HepG2 (cell line): Measurements from ENCODE around the gene NKAIN2. TPM values are rescaled to one million over a fixed set of nuclear protein-coding genes. Genes with fewer than 3 reads are reported as not detected.

Experiments
- ATAC-seq: fragments of 200-7000 bp; cut with Tn5 transposase; 3 replicates; pipeline ENCODE4 v1.9.1; 2020; ENCODE audit warnings: mild to moderate bottlenecking, moderate library complexity
- BruUV-seq: library from RNA; stranded (reverse); fragments of 400-500 nt; replicated peaks from 2 replicates; lab custom pipeline; 2021; lab: Mats Ljungman, UMichigan
- CTCF ChIA-PET: fragments of 300-600 bp; formaldehyde crosslinking; extraction: SDS; loops from one replicate; lab custom pipeline; 2021; ENCODE audit warnings: low total read pairs, inconsistent platforms, low intra/inter-chr PET ratio; lab: Yijun Ruan, JAX
- POLR2A ChIA-PET: fragments of 350-600 bp; sonication (Branson Sonifier 250); formaldehyde crosslinking; loops from one replicate; lab custom pipeline; 2020; ENCODE audit warnings: antibody characterized with exemption, inconsistent platforms; lab: Yijun Ruan, JAX
- DNase-seq: peaks from one replicate; pipeline ENCODE4 v3.0.0-alpha.2; 2015; ENCODE audit warnings: low spot score
- FAIRE-seq: peaks from 3 replicates; lab custom pipeline; 2011; peaks lifted over from hg19 to GRCh38; lab: Jason Lieb, UNC
- H2AFZ ChIP-seq: one replicate; pipeline ENCODE4 v1.6.1; 2011; ENCODE audit warnings: low read length, inconsistent platforms
- H3K27ac ChIP-seq: fragments of 300-600 bp; 3 replicates; pipeline ENCODE4 v1.8.0; 2011; ENCODE audit warnings: mixed run types, mild to moderate bottlenecking, mixed read lengths, low read length, inconsistent platforms; ENCODE audit not compliant: insufficient read depth; ENCODE audit errors: extremely low read length
- H3K27me3 ChIP-seq, 2 experiments: fragments of 200-600 bp in 1 of 2; 2 replicates in 1 of 2; 3 replicates in 1 of 2; pipeline versions ENCODE4 v1.6.0 to v1.8.0; 2011; ENCODE audit warnings: low read length in 2 of 2, mild to moderate bottlenecking in 2 of 2, moderate library complexity in 2 of 2, inconsistent platforms in 1 of 2; ENCODE audit not compliant: insufficient read depth in 2 of 2, control insufficient read depth in 1 of 2
- H3K36me3 ChIP-seq, 2 experiments: fragments of 200-600 bp in 1 of 2; replicated peaks in 1 of 2; 2 replicates in 1 of 2; 3 replicates in 1 of 2; pipeline versions ENCODE4 v1.5.1 to v1.8.0; 2011; ENCODE audit warnings: low read length in 2 of 2, inconsistent platforms in 1 of 2; ENCODE audit not compliant: insufficient read depth in 2 of 2, control insufficient read depth in 1 of 2
- H3K4me1 ChIP-seq: 2 replicates; pipeline ENCODE4 v1.5.1; 2012; ENCODE audit warnings: low read length, inconsistent platforms; ENCODE audit not compliant: insufficient read depth
- H3K4me2 ChIP-seq: 2 replicates; pipeline ENCODE4 v1.6.0; 2011; ENCODE audit warnings: low read depth, low read length, inconsistent platforms
- H3K4me3 ChIP-seq, 3 experiments: fragments of 200-600 bp in 1 of 3; sonication (generic), shearing (Covaris generic) in 1 of 3; replicated peaks in 1 of 3; 2 replicates each; pipeline ENCODE4 v1.5.1; 2011 to 2016; ENCODE audit warnings: low read length in 3 of 3, inconsistent platforms in 2 of 3, low read depth in 2 of 3, mild to moderate bottlenecking in 2 of 3, control low read depth in 1 of 3, mixed read lengths in 1 of 3; ENCODE audit not compliant: insufficient read depth in 1 of 3
- H3K79me2 ChIP-seq: one replicate; pipeline ENCODE4 v1.6.1; 2011; ENCODE audit warnings: low read length, inconsistent platforms; ENCODE audit not compliant: insufficient read depth
- H3K9ac ChIP-seq: 2 replicates; pipeline ENCODE4 v1.6.0; 2011; ENCODE audit warnings: mild to moderate bottlenecking, low read depth, low read length, inconsistent platforms; ENCODE audit not compliant: insufficient read depth
- H3K9me3 ChIP-seq: 2 replicates; pipeline ENCODE4 v1.5.1; 2012; ENCODE audit warnings: mild to moderate bottlenecking, low read length
- H4K20me1 ChIP-seq: 2 replicates; pipeline ENCODE4 v1.6.0; 2011; ENCODE audit warnings: inconsistent platforms, mild to moderate bottlenecking, low read length, moderate library complexity; ENCODE audit not compliant: insufficient read depth
- CBFB ChIP-seq: sonication (generic); formaldehyde crosslinking; IDR thresholded peaks from 2 replicates; pipeline ENCODE4 v1.4.0; 2020; ENCODE audit warnings: missing genetic modification reagents
- DMAP1 ChIP-seq: IDR thresholded peaks from 2 replicates; pipeline ENCODE4 v1.6.1; 2016
- HNRNPH1 ChIP-seq: fragments of 200-400 bp; formaldehyde crosslinking; optimal IDR thresholded peaks from 2 replicates; pipeline ENCODE3; 2017; ENCODE audit warnings: mild to moderate bottlenecking, low read depth, low read length
- KLF9 ChIP-seq: IDR thresholded peaks from 2 replicates; pipeline ENCODE4 v1.6.1; 2016; ENCODE audit warnings: low read depth
- PLRG1 ChIP-seq: fragments of 450-650 bp; conservative IDR thresholded peaks from 2 replicates; pipeline ENCODE4 v1.6.1; 2016
- TCF7 ChIP-seq: sonication (generic); IDR thresholded peaks from 2 replicates; pipeline ENCODE4 v1.6.1; 2016; ENCODE audit warnings: antibody characterized with exemption, low read depth
- ZFP62 ChIP-seq: sonication (generic); formaldehyde crosslinking; IDR thresholded peaks from 2 replicates; pipeline ENCODE4 v1.4.0; 2020; ENCODE audit warnings: missing genetic modification reagents
- ZNF10 ChIP-seq: sonication (generic); formaldehyde crosslinking; IDR thresholded peaks from 2 replicates; pipeline ENCODE4 v1.4.0; 2020; ENCODE audit warnings: mild to moderate bottlenecking, low read depth, missing genetic modification reagents, borderline replicate concordance
- ZNF30 ChIP-seq: sonication (generic); formaldehyde crosslinking; IDR thresholded peaks from 2 replicates; pipeline ENCODE4 v1.5.0; 2020; ENCODE audit warnings: mild to moderate bottlenecking, missing genetic modification reagents
- ZNF563 ChIP-seq: sonication (generic); formaldehyde crosslinking; IDR thresholded peaks from 2 replicates; pipeline ENCODE4 v1.8.0; 2022; ENCODE audit warnings: mild to moderate bottlenecking, moderate library complexity, missing genetic modification reagents
- ZNF577 ChIP-seq: sonication (generic); formaldehyde crosslinking; IDR thresholded peaks from 2 replicates; pipeline ENCODE4 v1.4.0; 2020; ENCODE audit warnings: mild to moderate bottlenecking, low read depth, missing genetic modification reagents, borderline replicate concordance
- WGBS: methylation state at CpG from one replicate; pipeline ENCODE4 v1.1.6; 2017; ENCODE audit warnings: low lambda C conversion rate; 5-methylcytosine and 5-hydroxymethylcytosine counted together
- in situ Hi-C: cut with HindIII; loops from 2 replicates; pipeline ENCODE4 v1.10.0; 2017; ENCODE audit warnings: low pct_unique_long_range_greater_than_20kb; ENCODE audit not compliant: extremely low pct_ligation_motif_present
- intact Hi-C: fragments of 100-400 bp; cut with micrococcal nuclease; formaldehyde crosslinking; loops from one replicate; pipeline ENCODE4 v1.10.0; 2022; ENCODE audit not compliant: unreplicated experiment
- polyA plus RNA-seq, 8 experiments: library from polyadenylated mRNA; depleted of rRNA in 3 of 8; stranded (reverse) in 7 of 8; unstranded in 1 of 8; fragments of >200 nt; fragmentation: Illumina TruSeq in 4 of 8; extraction: Trizol in 4 of 8; gene quantifications; 2 replicates each; pipeline versions ENCODE4 v1.2.1 to v1.2.3, GENCODE V29; 2011 to 2016; ENCODE audit warnings: low read depth in 4 of 8, missing spikeins in 1 of 8, mixed read lengths in 1 of 8; ENCODE audit not compliant: insufficient read depth in 1 of 8
- total RNA-seq, 5 experiments: library from RNA; depleted of rRNA; stranded (reverse); fragments of >200 nt; fragmentation: Illumina TruSeq; extraction: Trizol; gene quantifications; 2 replicates each; pipeline ENCODE4 v1.2.3, GENCODE V29; 2016; ENCODE audit warnings: low read depth in 1 of 5
- TF ChIP-seq, protein P1 (sequence below): sonication (generic); formaldehyde crosslinking; IDR thresholded peaks from 2 replicates; pipeline ENCODE4 v1.5.1; 2020; ENCODE audit warnings: mild to moderate bottlenecking, moderate library complexity, missing genetic modification reagents

Gene NKAIN2
- total and polyA plus RNA-seq, 2 of the 13 experiments (the other 11 are each of a cell fraction or from before 2014, with no cell fraction given): not detected

DNA sequence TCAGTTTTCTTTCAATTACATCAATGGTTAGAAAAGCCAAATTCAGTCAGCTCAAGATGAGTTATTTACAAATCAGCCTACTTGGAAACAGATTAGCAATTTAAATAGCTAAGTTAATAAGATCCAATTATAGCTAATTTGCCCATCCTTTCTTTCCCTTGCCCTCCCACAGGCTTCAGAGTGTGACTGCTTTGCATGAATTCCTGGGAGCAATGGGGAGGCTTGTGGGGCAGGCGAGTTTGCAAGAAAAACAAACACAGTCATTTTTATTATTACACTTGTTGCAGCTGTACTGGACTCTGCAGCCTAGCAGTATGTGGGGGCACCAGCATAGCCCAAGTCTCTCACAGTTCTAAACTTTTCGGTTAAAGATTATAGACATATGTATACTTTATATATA is 219.0 kb downstream of the NKAIN2 start:
- Histone ChIP-seq H3K4me1 (no peaks in the 10 kb centered on the region), H3K27me3 (no peaks in the 10 kb centered on the region), H3K4me3 (no peak overlapping the region), H3K27ac (no peak overlapping the region), H3K36me3 (no peaks in the 10 kb centered on the region), H2AFZ (no peak overlapping the region), H3K4me2 (no peak overlapping the region), H4K20me1 (no peaks in the 10 kb centered on the region), H3K79me2 (no peaks in the 10 kb centered on the region), H3K9ac (no peak overlapping the region), H3K9me3 (peaks cover 8% of the 10 kb centered on the region; the same call in 1 of the 2 replicates)
- intact Hi-C loops (no loop called here), in situ Hi-C loops (no loop called here)
- no TSS peak for BruUV-seq
- CTCF ChIA-PET: no interaction called here
- FAIRE-seq: no peak
- POLR2A ChIA-PET: no interaction called here
- ATAC-seq: no peak
- 34% methylated on average over 2 of the region's 2 CpGs for WGBS
- no peak for DNase-seq
- TF ChIP-seq PLRG1: no peak

DNA sequence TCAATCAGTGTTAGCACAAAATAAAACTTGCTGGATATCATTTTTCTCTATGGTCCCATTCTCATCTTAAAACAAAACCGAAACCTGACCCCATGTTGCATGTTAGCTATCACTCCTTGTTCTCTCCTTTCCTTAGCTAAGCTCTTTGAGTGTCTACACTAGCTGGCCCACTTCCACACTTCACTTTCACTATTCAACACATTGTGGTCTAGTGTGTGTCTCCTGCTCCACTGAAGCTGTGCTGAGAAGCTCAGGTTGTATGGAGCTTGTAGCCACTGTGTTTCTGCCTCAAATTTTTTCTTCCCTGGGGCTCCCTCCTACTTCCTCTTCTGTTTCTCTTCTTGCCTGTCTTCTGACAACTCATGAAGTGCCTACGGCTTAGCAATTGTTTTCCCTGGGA is 223.0 kb downstream of the NKAIN2 start:
- TF ChIP-seq ZNF30 (CRISPR knock-in tag): no peak
- no peak for TF ChIP-seq ZNF577
- no peak for TF ChIP-seq TCF7
- no peak for TF ChIP-seq HNRNPH1
- no peak for TF ChIP-seq ZNF563 (CRISPR knock-in tag)
- no peak for TF ChIP-seq ZNF10 (CRISPR knock-in tag)
- no peak for TF ChIP-seq DMAP1 (CRISPR knock-in tag)
- no peak for TF ChIP-seq KLF9 (CRISPR knock-in tag)
- TF ChIP-seq, protein P1, sequence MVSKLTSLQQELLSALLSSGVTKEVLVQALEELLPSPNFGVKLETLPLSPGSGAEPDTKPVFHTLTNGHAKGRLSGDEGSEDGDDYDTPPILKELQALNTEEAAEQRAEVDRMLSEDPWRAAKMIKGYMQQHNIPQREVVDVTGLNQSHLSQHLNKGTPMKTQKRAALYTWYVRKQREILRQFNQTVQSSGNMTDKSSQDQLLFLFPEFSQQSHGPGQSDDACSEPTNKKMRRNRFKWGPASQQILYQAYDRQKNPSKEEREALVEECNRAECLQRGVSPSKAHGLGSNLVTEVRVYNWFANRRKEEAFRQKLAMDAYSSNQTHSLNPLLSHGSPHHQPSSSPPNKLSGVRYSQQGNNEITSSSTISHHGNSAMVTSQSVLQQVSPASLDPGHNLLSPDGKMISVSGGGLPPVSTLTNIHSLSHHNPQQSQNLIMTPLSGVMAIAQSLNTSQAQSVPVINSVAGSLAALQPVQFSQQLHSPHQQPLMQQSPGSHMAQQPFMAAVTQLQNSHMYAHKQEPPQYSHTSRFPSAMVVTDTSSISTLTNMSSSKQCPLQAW: no peak
- no peak for TF ChIP-seq ZFP62 (CRISPR knock-in tag)
- TF ChIP-seq CBFB: no peak
- POLR2A ChIA-PET: no interaction called here
- no peak overlapping the region for H3K27ac ChIP-seq
- intact Hi-C loops: no loop called here
- in situ Hi-C loops: no loop called here
- H3K9me3 ChIP-seq: no peaks in the 10 kb centered on the region
- no peaks in the 10 kb centered on the region for H3K79me2 ChIP-seq
- no peak overlapping the region for H3K9ac ChIP-seq
- no peaks in the 10 kb centered on the region for H3K36me3 ChIP-seq
- H2AFZ ChIP-seq: no peak overlapping the region
- BruUV-seq: no TSS peak
- no peak overlapping the region for H3K4me3 ChIP-seq
- ATAC-seq (no peak), DNase-seq (no peak), FAIRE-seq (no peak)
- no peaks in the 10 kb centered on the region for H3K27me3 ChIP-seq
- WGBS: 8% methylated on average over 2 of the region's 2 CpGs
- no peak overlapping the region for H3K4me2 ChIP-seq
- H4K20me1 ChIP-seq: no peaks in the 10 kb centered on the region
- no peaks in the 10 kb centered on the region for H3K4me1 ChIP-seq
- CTCF ChIA-PET: no interaction called here
